Endometrial microvascular endothelial cells (primary cell): Measurements from ENCODE around the gene TMPRSS3. TPM values are rescaled to one million over a fixed set of nuclear protein-coding genes. Genes with fewer than 3 reads are reported as not detected.

Source experiments
- in situ Hi-C: cut with HindIII; loops from 2 replicates; pipeline ENCODE4 v1.10.0; 2017; ENCODE audit warnings: low sequenced_read_pairs, low pct_unique_long_range_greater_than_20kb; ENCODE audit errors: inconsistent ontology term
- total RNA-seq: library from RNA; depleted of rRNA; stranded (reverse); fragments of >200 nt; gene quantifications from one replicate; pipeline ENCODE4 v1.2.3, GENCODE V29; 2015; ENCODE audit errors: inconsistent ontology term

The TMPRSS3 gene
- not detected for total RNA-seq

- in situ Hi-C loops = no loop called here
These were observed at the start of gene TMPRSS3 for GRCh38 chr21:42395905-42396651. Gene TMPRSS3 (minus strand): TSS chr21:42396052. CDS start chr21:42395417, 635 bp downstream.

GRCh38 chr21:42445311-42445710 is 49.5 kb upstream of the TMPRSS3 start:
- in situ Hi-C loops = no loop called here

- in situ Hi-C loops = no loop called here
These were observed 48.9 kb upstream of the TMPRSS3 start for GRCh38 chr21:42444745-42445059.

GRCh38 chr21:42443876-42444744 is 48.3 kb upstream of the TMPRSS3 start:
- in situ Hi-C loops = no loop called here

GRCh38 chr21:42443181-42443785 is 47.4 kb upstream of the TMPRSS3 start:
- in situ Hi-C loops = no loop called here

GRCh38 chr21:42441963-42442362 is 46.1 kb upstream of the TMPRSS3 start:
- in situ Hi-C loops = no loop called here

GRCh38 chr21:42440187-42440792 is 44.4 kb upstream of the TMPRSS3 start:
- in situ Hi-C loops = no loop called here

GRCh38 chr21:42439284-42440186 is 43.7 kb upstream of the TMPRSS3 start:
- in situ Hi-C loops = no loop called here

GRCh38 chr21:42438316-42439205 is 42.7 kb upstream of the TMPRSS3 start:
- in situ Hi-C loops = no loop called here

GRCh38 chr21:42437786-42438185 is 41.9 kb upstream of the TMPRSS3 start:
- in situ Hi-C loops = no loop called here

GRCh38 chr21:42436914-42437313 is 41.1 kb upstream of the TMPRSS3 start:
- in situ Hi-C loops = no loop called here

GRCh38 chr21:42435833-42436232 is 40.0 kb upstream of the TMPRSS3 start:
- in situ Hi-C loops = no loop called here

GRCh38 chr21:42435401-42435800 is 39.5 kb upstream of the TMPRSS3 start:
- in situ Hi-C loops = no loop called here

- in situ Hi-C loops = no loop called here
These were observed 39.0 kb upstream of the TMPRSS3 start for GRCh38 chr21:42434884-42435283.

GRCh38 chr21:42433946-42434551 is 38.2 kb upstream of the TMPRSS3 start:
- in situ Hi-C loops = no loop called here

- in situ Hi-C loops = no loop called here
These were observed 36.8 kb upstream of the TMPRSS3 start for GRCh38 chr21:42432695-42433094.

- in situ Hi-C loops = no loop called here
These were observed 35.3 kb upstream of the TMPRSS3 start for GRCh38 chr21:42431196-42431595.
